ENCODE data around the gene PRSS23. TPM values are rescaled to one million over a fixed set of nuclear protein-coding genes. Genes with fewer than 3 reads are reported as not detected.
"Not testable (repeated sequence)": the region's sequence is repeated elsewhere in the genome, so short reads cannot be mapped to it uniquely, and the experiment has no call there.

Gene PRSS23
- polyA plus RNA-seq, 4 donors, result 0.89 to 25.6 (median 9.2) TPM

DNA sequence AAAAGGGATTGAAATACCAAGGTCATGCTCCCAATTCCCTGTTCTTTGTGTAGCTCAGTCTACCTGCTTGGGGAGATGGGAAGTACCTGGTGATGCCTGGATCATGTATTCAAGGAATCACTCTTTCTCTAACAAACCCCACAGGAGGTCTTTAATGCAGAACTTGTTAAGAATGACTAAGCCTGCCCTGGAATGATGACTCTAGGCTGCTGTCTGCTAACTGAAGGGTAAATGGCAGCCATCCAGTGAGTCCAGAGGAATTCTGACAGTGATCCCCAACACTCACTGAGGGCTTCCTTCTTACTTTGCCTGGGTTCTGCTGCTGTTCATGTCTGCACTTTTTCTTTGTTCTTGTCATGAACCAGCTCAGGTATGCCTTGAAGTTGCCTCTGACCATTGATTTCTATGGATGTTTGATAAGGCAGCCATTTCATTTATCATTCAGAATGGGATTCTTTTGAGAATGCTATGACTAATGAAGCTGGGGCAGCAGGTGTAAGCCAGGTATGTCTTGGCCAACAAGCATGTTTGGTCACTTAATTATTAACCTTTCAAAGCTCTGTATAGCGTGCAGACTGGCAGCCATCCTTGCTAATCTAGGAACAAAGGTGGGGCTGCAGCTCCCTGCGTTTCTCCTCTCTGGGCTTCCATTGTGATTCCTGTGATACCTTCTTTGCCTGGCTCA, 11.4 kb downstream of the PRSS23 start:
- WGBS, 3 donors, result 6 to 61% (median 30%) methylated on average over 2 of the region's 2 CpGs
- DNase-seq (peak; percentile 54 to 86), FAIRE-seq (no peak)

DNA sequence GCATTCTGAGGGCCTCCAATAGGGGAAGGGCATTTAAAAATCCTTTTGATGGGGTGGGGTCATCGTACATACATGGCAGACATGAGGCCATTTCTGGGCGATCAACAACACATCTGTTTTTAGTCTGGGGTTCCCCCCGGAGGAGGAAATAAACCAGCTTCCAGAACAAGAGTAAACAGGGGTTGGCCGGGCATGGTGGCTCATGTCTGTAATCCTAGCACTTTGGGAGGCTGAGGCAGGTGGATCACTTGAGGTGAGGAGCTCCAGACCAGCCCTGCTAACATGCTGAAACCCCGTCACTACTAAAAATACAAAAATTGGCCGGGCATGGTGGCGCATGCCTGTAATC, 12.0 kb downstream of the PRSS23 start:
- DNase-seq (no peak), FAIRE-seq (no peak)
- H3K4me3 ChIP-seq (ENCODE audit: low read depth in 1 of 3, low read length in 3 of 3), result no peak overlapping the region
- 50 to 71% (median 54%) methylated on average over 7 of the region's 7 CpGs for WGBS, 3 donors
- H3K36me3 ChIP-seq (ENCODE audit: control insufficient read depth in 3 of 3, insufficient read depth in 2 of 3, low read depth in 1 of 3, low read length in 3 of 3), result peaks cover 0 to 3% (median 2%) of the 10 kb centered on the region in 3 donors
- no peak overlapping the region for H3K27ac ChIP-seq (ENCODE audit: low read depth in 1 of 3, low read length in 2 of 3)
- no peaks in the 10 kb centered on the region for H3K9me3 ChIP-seq (ENCODE audit: control insufficient read depth in 2 of 2, insufficient read depth in 1 of 2, low read depth in 1 of 2, low read length in 1 of 2)
- H3K27me3 ChIP-seq (ENCODE audit: control insufficient read depth in 3 of 3, insufficient read depth in 3 of 3, low read length in 3 of 3), result no peaks in the 10 kb centered on the region
- H3K4me1 ChIP-seq (ENCODE audit: control insufficient read depth in 3 of 3, insufficient read depth in 2 of 3, low read depth in 1 of 3, low read length in 2 of 3), result peaks cover 2 to 5% (median 3%) of the 10 kb centered on the region in 3 donors

More for the DNA sequence above, 11.4 kb downstream of the PRSS23 start:
- Histone ChIP-seq H3K4me1 (ENCODE audit: control insufficient read depth in 3 of 3, insufficient read depth in 2 of 3, low read depth in 1 of 3, low read length in 2 of 3) (peaks cover 2 to 5% (median 3%) of the 10 kb centered on the region in 3 donors), H3K4me3 (ENCODE audit: low read depth in 1 of 3, low read length in 3 of 3) (no peak overlapping the region), H3K9me3 (ENCODE audit: control insufficient read depth in 2 of 2, insufficient read depth in 1 of 2, low read depth in 1 of 2, low read length in 1 of 2) (no peaks in the 10 kb centered on the region), H3K27ac (ENCODE audit: low read depth in 1 of 3, low read length in 2 of 3) (no peak overlapping the region), H3K27me3 (ENCODE audit: control insufficient read depth in 3 of 3, insufficient read depth in 3 of 3, low read length in 3 of 3) (no peaks in the 10 kb centered on the region), H3K36me3 (ENCODE audit: control insufficient read depth in 3 of 3, insufficient read depth in 2 of 3, low read depth in 1 of 3, low read length in 3 of 3) (peaks cover 0 to 3% (median 2%) of the 10 kb centered on the region in 3 donors)

DNA sequence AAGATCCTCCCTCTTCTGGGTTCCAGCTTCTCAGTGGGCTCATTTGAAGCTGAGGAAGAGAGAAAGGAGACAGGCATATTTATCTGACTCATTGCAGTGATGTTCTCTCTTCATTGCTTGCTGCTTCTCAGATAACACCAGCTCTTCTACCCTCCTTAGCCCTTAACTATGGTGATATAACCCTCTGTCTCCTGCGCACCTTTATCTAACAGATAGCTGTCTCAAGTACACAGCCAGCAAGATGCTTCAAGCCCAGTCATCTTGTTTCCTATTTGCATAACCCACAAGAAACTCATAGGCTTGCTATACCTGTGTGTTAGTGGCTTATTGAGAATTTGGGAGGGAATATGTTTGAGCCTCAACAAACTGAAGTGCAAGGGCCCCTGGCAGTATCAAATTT, 12.6 kb downstream of the PRSS23 start:
- no peak for FAIRE-seq
- Histone ChIP-seq H3K27me3 (ENCODE audit: control insufficient read depth in 3 of 3, insufficient read depth in 3 of 3, low read length in 3 of 3) (no peaks in the 10 kb centered on the region), H3K4me3 (ENCODE audit: low read depth in 1 of 3, low read length in 3 of 3) (no peak overlapping the region), H3K9me3 (ENCODE audit: control insufficient read depth in 2 of 2, insufficient read depth in 1 of 2, low read depth in 1 of 2, low read length in 1 of 2) (no peaks in the 10 kb centered on the region), H3K4me1 (ENCODE audit: control insufficient read depth in 3 of 3, insufficient read depth in 2 of 3, low read depth in 1 of 3, low read length in 2 of 3) (peaks cover 0 to 5% (median 3%) of the 10 kb centered on the region in 3 donors), H3K27ac (ENCODE audit: low read depth in 1 of 3, low read length in 2 of 3) (no peak overlapping the region), H3K36me3 (ENCODE audit: control insufficient read depth in 3 of 3, insufficient read depth in 2 of 3, low read depth in 1 of 3, low read length in 3 of 3) (peaks cover 0 to 3% (median 0%) of the 10 kb centered on the region in 3 donors)
- DNase-seq, result no peak
- WGBS, 3 donors, result 58 to 81% (median 78%) methylated on average over 1 of the region's 1 CpG

DNA sequence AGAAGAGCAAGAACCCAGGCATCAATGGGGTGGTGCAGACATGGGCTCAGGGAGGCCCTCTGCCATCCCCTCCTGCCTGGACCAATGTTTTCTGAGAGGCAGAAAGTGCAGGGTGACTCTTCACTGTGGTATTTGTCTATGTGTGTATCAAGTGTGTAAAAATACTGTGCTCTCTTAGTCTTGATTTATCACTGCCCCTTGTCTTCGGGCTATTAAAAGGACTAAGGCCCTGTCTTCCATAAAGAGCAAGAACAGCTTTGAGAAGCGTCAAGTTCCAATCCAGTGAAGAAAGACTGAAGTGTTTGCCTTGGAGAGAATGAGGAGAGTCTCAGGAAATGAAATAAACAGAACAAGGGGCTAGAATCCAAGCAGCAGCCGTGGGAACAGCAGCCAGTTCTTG, 14.4 kb downstream of the PRSS23 start:
- 43 to 83% (median 73%) methylated on average over 3 of the region's 3 CpGs for WGBS, 3 donors
- no peaks in the 10 kb centered on the region for H3K27me3 ChIP-seq (ENCODE audit: control insufficient read depth in 3 of 3, insufficient read depth in 3 of 3, low read length in 3 of 3)
- H3K4me3 ChIP-seq (ENCODE audit: low read depth in 1 of 3, low read length in 3 of 3), result no peak overlapping the region
- H3K4me1 ChIP-seq (ENCODE audit: control insufficient read depth in 3 of 3, insufficient read depth in 2 of 3, low read depth in 1 of 3, low read length in 2 of 3), result peaks cover 0 to 5% (median 3%) of the 10 kb centered on the region in 3 donors
- H3K36me3 ChIP-seq (ENCODE audit: control insufficient read depth in 3 of 3, insufficient read depth in 2 of 3, low read depth in 1 of 3, low read length in 3 of 3), result no peaks in the 10 kb centered on the region
- DNase-seq (no peak), FAIRE-seq (no peak)
- peak overlapping the region in 1 of 3 donors; percentile 34 for H3K27ac ChIP-seq (ENCODE audit: low read depth in 1 of 3, low read length in 2 of 3)
- no peaks in the 10 kb centered on the region for H3K9me3 ChIP-seq (ENCODE audit: control insufficient read depth in 2 of 2, insufficient read depth in 1 of 2, low read depth in 1 of 2, low read length in 1 of 2)

DNA sequence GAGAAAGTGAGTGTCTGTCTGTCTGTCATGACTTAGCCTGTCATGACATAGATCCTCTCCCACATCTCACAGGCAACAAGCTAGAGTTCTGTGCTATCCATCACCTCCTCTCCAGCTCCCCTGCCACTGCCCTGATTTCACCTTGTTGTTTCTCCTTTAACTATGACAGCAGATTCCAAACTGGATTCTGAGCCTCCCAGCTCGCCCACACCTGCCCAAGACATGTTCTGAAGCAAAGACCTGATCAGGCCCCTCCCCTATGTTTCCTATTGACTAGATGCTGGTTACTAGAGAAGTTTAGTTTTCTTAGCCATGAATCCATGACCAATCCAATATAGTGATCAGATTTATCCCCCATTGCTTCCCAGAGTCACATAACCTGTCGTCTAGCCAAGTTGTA, 15.4 kb downstream of the PRSS23 start:
- 62 to 90% (median 69%) methylated on average over 2 of the region's 2 CpGs for WGBS, 3 donors
- FAIRE-seq (no peak), DNase-seq (no peak)
- H3K4me3 ChIP-seq (ENCODE audit: low read depth in 1 of 3, low read length in 3 of 3), result no peak overlapping the region
- H3K9me3 ChIP-seq (ENCODE audit: control insufficient read depth in 2 of 2, insufficient read depth in 1 of 2, low read depth in 1 of 2, low read length in 1 of 2), result no peaks in the 10 kb centered on the region
- peaks cover 0 to 5% (median 3%) of the 10 kb centered on the region in 3 donors for H3K4me1 ChIP-seq (ENCODE audit: control insufficient read depth in 3 of 3, insufficient read depth in 2 of 3, low read depth in 1 of 3, low read length in 2 of 3)
- H3K27ac ChIP-seq (ENCODE audit: low read depth in 1 of 3, low read length in 2 of 3), result peak overlapping the region in 2 of 3 donors; percentile 8 to 60
- no peaks in the 10 kb centered on the region for H3K27me3 ChIP-seq (ENCODE audit: control insufficient read depth in 3 of 3, insufficient read depth in 3 of 3, low read length in 3 of 3)
- no peaks in the 10 kb centered on the region for H3K36me3 ChIP-seq (ENCODE audit: control insufficient read depth in 3 of 3, insufficient read depth in 2 of 3, low read depth in 1 of 3, low read length in 3 of 3)

DNA sequence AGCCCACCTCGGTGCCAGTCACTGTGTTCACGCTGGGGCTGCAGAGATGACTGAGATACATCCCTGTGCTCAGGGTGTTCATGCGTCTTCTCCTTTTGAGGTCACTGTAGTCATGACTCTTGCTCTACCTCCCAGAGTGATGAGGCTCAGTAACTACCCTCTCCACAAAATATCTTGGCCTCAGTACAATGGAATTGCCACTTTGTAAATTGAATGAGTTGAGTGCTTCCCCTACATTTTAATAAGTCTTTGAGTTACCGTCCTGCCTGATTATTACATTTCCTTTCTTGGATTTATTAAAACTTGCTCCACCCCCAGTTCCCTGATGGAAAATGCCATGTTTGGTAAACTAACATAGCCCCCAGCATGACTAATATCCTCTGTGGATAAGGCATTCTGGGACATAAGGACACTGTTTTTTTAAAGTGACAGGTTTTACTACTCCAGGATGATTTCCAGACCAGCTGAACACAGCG, 15.9 kb downstream of the PRSS23 start:
- FAIRE-seq, result no peak
- H3K4me1 ChIP-seq (ENCODE audit: control insufficient read depth in 3 of 3, insufficient read depth in 2 of 3, low read depth in 1 of 3, low read length in 2 of 3), result peaks cover 0 to 5% (median 3%) of the 10 kb centered on the region in 3 donors
- no peak for DNase-seq
- no peaks in the 10 kb centered on the region for H3K36me3 ChIP-seq (ENCODE audit: control insufficient read depth in 3 of 3, insufficient read depth in 2 of 3, low read depth in 1 of 3, low read length in 3 of 3)
- H3K27ac ChIP-seq (ENCODE audit: low read depth in 1 of 3, low read length in 2 of 3), result peak overlapping the region in 1 of 3 donors; percentile 60
- H3K27me3 ChIP-seq (ENCODE audit: control insufficient read depth in 3 of 3, insufficient read depth in 3 of 3, low read length in 3 of 3), result no peaks in the 10 kb centered on the region
- 75 to 88% (median 78%) methylated on average over 5 of the region's 5 CpGs for WGBS, 3 donors
- no peaks in the 10 kb centered on the region for H3K9me3 ChIP-seq (ENCODE audit: control insufficient read depth in 2 of 2, insufficient read depth in 1 of 2, low read depth in 1 of 2, low read length in 1 of 2)
- no peak overlapping the region for H3K4me3 ChIP-seq (ENCODE audit: low read depth in 1 of 3, low read length in 3 of 3)

DNA sequence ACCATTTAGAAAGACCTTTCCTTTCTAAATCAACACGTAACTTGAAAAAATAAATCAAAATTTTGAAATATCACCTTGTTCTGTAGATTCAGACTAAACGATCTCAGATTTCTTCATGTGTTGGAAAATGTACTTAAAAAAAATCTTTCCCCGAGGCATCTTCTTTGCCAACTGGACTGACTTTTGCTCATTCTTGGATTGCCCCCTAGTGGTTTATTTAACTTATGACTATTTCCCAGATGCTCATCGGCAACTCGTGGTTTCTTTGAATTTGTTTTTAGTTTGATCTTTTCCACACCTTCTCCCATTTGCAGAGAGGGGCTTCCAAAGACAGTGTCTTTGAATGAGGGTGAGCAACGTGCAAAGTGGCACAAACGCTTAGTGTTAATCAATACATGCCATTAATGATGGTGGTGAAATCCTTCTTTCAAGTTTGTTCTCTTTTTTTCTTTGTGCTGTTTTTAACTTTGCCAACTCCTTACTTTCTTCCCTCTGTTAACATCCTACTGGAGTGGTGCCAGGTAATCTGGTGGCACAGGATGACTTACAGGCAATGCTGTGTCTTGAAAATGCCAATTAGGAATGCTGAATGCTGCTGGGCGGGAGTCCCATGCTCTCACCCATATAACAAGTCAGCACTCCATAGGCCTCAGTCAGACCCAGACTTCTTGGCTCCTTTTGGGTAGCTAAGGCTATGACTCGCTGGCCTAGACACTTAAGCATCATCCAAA, 18.3 kb downstream of the PRSS23 start:
- 13 to 16% (median 15%) methylated on average over 9 of the region's 9 CpGs for WGBS, 3 donors
- FAIRE-seq (no peak), DNase-seq (peak; percentile 59 to 66)
- Histone ChIP-seq H3K4me3 (ENCODE audit: low read depth in 1 of 3, low read length in 3 of 3) (no peak overlapping the region), H3K27me3 (ENCODE audit: control insufficient read depth in 3 of 3, insufficient read depth in 3 of 3, low read length in 3 of 3) (no peaks in the 10 kb centered on the region), H3K4me1 (ENCODE audit: control insufficient read depth in 3 of 3, insufficient read depth in 2 of 3, low read depth in 1 of 3, low read length in 2 of 3) (no peaks in the 10 kb centered on the region), H3K36me3 (ENCODE audit: control insufficient read depth in 3 of 3, insufficient read depth in 2 of 3, low read depth in 1 of 3, low read length in 3 of 3) (no peaks in the 10 kb centered on the region), H3K27ac (ENCODE audit: low read depth in 1 of 3, low read length in 2 of 3) (no peak overlapping the region), H3K9me3 (ENCODE audit: control insufficient read depth in 2 of 2, insufficient read depth in 1 of 2, low read depth in 1 of 2, low read length in 1 of 2) (no peaks in the 10 kb centered on the region)

DNA sequence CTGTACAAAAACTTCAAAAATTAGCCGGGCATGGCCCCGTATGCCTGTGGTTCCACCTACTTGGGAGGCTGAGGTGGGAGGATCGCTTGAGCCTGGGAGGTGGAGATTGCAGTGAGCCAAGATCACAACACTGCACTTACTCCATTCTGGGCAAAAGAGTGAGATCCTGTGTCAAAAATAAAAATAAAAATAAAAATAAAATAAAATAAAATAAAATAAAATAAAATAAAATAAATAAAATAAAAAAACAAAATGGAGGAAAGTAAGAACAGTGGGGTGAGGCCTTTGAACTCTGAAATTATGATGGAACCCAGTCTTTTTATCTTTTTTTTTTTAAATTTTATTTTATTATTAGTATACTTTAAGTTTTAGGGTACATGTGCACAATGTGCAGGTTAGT, 23.8 kb downstream of the PRSS23 start:
- FAIRE-seq; H3K4me3 ChIP-seq (ENCODE audit: low read depth in 1 of 3, low read length in 3 of 3); H3K27me3 ChIP-seq (ENCODE audit: control insufficient read depth in 3 of 3, insufficient read depth in 3 of 3, low read length in 3 of 3); DNase-seq; H3K9me3 ChIP-seq (ENCODE audit: control insufficient read depth in 2 of 2, insufficient read depth in 1 of 2, low read depth in 1 of 2, low read length in 1 of 2); H3K36me3 ChIP-seq (ENCODE audit: control insufficient read depth in 3 of 3, insufficient read depth in 2 of 3, low read depth in 1 of 3, low read length in 3 of 3); H3K27ac ChIP-seq (ENCODE audit: low read depth in 1 of 3, low read length in 2 of 3); H3K4me1 ChIP-seq (ENCODE audit: control insufficient read depth in 3 of 3, insufficient read depth in 2 of 3, low read depth in 1 of 3, low read length in 2 of 3): not testable (repeated sequence)
- 97% methylated on average over 3 of the region's 3 CpGs for WGBS, 3 donors

Data from small intestine (tissue), 7 donors.